ENCODE results near the gene TMEM176B.

Gene TMEM176B

GRCh38 chr7:150753239-150753638 lies 46.9 kb downstream of the TMEM176B start:
- ChIA-PET CTCF (no interaction called here), POLR2A (no interaction called here)
- no peak for DNase-seq (ENCODE audit: low read depth, low spot score)
- no peak overlapping the region for H3K4me3 ChIP-seq (ENCODE audit: low read depth, low read length)
- TF ChIP-seq CTCF (IDR thresholded peaks at IDR 0.05; ENCODE audit: insufficient read depth, low read length, missing control alignments) = no peak

GRCh38 chr7:150751702-150752101 lies 48.5 kb downstream of the TMEM176B start:
- ChIA-PET CTCF (no interaction called here), POLR2A (no interaction called here)
- DNase-seq (ENCODE audit: low read depth, low spot score) = no peak
- no peak overlapping the region for H3K4me3 ChIP-seq (ENCODE audit: low read depth, low read length)
- TF ChIP-seq CTCF (IDR thresholded peaks at IDR 0.05; ENCODE audit: insufficient read depth, low read length, missing control alignments) = no peak

GRCh38 chr7:150748376-150748775 lies 51.8 kb downstream of the TMEM176B start:
- ChIA-PET CTCF (no interaction called here), POLR2A (no interaction called here)
- H3K4me3 ChIP-seq (ENCODE audit: low read depth, low read length) = no peak overlapping the region
- no peak for TF ChIP-seq CTCF (IDR thresholded peaks at IDR 0.05; ENCODE audit: insufficient read depth, low read length, missing control alignments)
- no peak for DNase-seq (ENCODE audit: low read depth, low spot score)

GRCh38 chr7:150746921-150747320 lies 53.2 kb downstream of the TMEM176B start:
- no peak for TF ChIP-seq CTCF (IDR thresholded peaks at IDR 0.05; ENCODE audit: insufficient read depth, low read length, missing control alignments)
- CTCF ChIA-PET = no interaction called here
- POLR2A ChIA-PET = no interaction called here
- no peak for DNase-seq (ENCODE audit: low read depth, low spot score)
- no peak overlapping the region for H3K4me3 ChIP-seq (ENCODE audit: low read depth, low read length)

GRCh38 chr7:150745876-150746275 lies 54.3 kb downstream of the TMEM176B start:
- ChIA-PET POLR2A (no interaction called here), CTCF (no interaction called here)
- no peak overlapping the region for H3K4me3 ChIP-seq (ENCODE audit: low read depth, low read length)
- no peak for DNase-seq (ENCODE audit: low read depth, low spot score)
- no peak for TF ChIP-seq CTCF (IDR thresholded peaks at IDR 0.05; ENCODE audit: insufficient read depth, low read length, missing control alignments)

GRCh38 chr7:150745086-150745485 lies 55.1 kb downstream of the TMEM176B start:
- ChIA-PET CTCF (no interaction called here), POLR2A (no interaction called here)
- DNase-seq (ENCODE audit: low read depth, low spot score) = no peak
- TF ChIP-seq CTCF (IDR thresholded peaks at IDR 0.05; ENCODE audit: insufficient read depth, low read length, missing control alignments) = no peak
- no peak overlapping the region for H3K4me3 ChIP-seq (ENCODE audit: low read depth, low read length)

Data from AG04449 (cell line).